Measurements from ENCODE around the gene RALA.
"Not testable (repeated sequence)": the region's sequence is repeated elsewhere in the genome, so short reads cannot be mapped to it uniquely, and the experiment has no call there.

The RALA gene

GRCh38 chr7:39650676-39651075, 27.3 kb downstream of the RALA start:
- DNase-seq, result no peak

DNA sequence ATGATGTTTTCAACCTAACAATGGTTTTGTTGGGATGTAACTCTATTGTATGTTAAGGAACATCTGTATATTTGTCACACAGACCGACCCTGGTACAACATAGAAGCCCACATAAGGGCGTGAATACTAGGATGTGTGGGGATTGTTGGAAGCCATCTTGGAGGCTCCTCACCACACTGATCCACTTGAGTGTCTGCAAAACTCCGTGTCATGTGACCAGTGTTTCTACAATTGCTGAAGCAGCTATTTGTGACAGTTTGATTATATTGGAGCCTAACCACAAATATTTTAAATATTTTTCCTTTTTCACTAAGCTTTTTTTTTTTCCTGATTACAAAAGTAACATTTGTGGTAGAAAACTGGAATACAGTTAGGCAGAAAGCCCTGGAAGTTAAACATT, 27.9 kb downstream of the RALA start:
- no peak for DNase-seq

- DNase-seq, result no peak
These were observed 33.0 kb downstream of the RALA start for GRCh38 chr7:39656415-39656814.

- DNase-seq, result no peak
These were observed 36.1 kb downstream of the RALA start for GRCh38 chr7:39659356-39660013.

DNA sequence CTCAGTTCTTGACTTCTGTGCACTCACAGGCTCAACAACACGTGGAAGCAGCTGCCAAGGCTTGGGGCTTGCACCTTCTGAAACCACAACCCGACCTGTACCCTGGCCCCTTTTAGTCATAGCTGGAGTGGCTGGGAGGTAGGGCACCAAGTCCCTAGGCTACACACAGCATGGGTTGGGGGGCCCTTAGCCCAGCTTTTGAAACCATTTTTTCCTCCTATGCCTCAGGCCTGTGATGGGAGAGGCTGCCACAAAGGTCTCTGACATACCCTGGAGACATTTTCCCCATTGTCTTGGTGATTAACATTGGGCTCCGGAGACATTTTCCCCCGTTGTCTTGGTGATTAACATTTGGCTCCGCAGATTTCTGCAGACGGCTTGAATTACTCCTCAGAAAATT, 38.6 kb downstream of the RALA start:
- DNase-seq, result no peak

DNA sequence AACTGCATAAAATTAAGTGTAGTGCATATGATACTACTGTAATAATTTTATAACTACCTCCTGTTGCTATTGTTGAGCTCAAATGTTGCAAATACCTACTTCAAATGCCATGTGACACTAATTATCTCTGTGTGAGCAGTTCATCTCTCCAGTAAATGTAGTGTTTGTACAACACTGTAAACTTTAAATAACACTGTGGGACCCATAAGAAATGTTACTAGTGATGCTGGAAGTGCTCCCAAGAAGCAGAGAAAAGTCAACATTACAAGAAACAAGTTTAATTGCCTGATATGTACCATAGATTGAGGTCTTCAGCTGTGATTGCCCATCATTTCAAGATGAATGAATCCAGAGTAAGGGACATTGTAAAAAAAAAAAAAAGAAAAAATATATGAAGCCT, 39.9 kb downstream of the RALA start:
- no peak for DNase-seq

DNA sequence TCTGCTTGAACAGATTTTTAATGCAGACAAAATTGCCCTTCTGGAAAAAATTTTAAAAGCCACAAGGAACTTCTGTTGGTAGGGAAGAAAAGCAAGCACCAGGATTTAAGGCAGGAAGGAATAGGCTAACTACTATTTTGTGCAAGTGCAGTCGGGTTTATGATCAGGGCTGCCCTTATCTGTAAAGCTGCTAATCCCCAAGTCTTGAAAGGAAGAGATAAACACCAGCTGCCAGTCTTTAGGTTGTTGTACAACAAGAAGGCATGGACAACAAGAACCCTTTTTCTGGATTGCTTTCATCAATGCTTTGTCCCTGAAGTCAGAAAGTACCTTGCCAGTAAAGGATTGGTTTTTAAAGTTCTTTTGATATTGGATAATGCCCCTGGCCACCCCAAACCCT, 40.7 kb downstream of the RALA start:
- DNase-seq, result no peak

DNA sequence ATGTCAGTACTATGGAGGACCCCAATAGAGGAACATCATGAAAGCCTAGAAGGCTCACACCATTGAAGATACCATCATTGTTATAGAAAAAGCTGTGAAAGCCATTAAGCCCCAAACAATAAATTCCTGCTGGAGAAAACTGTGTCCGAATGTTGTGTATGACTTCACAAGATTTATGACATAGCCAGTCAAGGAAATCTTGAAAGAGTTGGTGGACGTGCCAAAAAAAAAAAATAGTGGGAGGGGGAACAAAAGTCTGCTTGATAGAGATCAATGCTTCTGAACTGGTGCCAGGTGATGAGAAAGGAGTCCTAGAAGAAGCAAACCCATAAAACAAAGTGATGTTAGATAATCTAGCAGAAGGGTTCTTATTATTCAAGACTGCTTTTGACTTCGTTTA, 41.2 kb downstream of the RALA start:
- no peak for DNase-seq

GRCh38 chr7:39666562-39666961, 43.2 kb downstream of the RALA start:
- no peak for DNase-seq

- DNase-seq, result no peak
These were observed 44.1 kb downstream of the RALA start for GRCh38 chr7:39667341-39667923.

GRCh38 chr7:39668280-39668679, 44.9 kb downstream of the RALA start:
- DNase-seq, result not testable (repeated sequence)

DNA sequence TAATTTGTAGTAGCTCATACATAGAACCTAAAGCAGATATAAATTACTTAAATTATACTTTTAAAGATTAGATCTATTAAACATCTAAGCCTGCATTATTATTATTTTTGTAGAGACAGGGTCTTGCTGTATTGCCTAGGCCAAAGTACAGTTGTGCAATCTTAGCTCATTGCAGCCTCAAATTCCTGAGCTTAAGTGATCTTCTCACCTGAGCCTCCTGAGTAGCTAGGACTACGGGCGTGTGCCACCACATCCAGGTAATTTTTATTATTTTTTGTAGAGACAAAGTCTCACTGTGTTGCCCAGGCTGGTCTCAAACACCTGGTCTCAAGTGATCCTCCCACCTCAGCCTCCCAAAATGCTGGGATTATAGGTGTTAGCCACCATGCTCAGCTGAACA, 46.7 kb downstream of the RALA start:
- no peak for DNase-seq

DNA sequence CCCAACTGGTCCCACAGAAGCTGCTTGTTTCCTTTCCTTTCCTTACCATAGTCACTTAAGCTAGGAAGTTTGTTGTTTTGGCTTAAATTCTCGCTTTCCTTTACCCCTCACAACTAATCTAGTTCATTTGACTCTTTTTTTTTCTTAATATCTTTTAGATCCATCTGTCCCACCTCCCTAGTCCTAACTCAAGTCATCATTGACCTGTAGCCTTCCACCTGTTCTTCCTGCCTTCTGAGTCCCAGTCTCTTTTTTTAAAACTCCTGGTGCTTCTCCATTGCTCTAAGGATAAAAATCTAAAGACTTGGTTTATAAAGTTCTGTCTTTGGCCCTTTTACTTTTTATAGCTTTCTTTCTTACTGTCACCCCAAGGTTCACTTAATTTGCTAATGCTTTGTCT, 47.6 kb downstream of the RALA start:
- DNase-seq, result no peak

GRCh38 chr7:39672176-39672575, 48.8 kb downstream of the RALA start:
- DNase-seq, result no peak

- DNase-seq, result no peak
These were observed 50.5 kb downstream of the RALA start for GRCh38 chr7:39673868-39674267.

DNA sequence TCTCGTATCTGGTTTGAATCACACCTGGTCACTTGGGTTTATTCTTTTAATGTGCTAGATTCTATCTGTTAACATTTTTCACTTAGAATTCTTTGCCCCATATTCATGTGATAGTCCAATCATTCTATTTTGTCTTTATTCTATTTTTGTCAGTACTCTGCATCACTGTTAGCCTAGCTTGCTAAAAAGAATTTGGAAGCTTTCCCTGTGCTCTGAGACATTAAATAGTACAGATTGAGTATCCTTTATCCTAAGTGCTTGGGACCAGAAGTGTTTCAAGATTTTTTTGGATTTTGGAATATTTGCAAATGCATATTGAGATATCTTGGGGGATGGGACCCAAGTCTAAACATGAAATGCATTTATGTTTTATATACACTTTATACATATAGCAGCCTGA, 51.0 kb downstream of the RALA start:
- no peak for DNase-seq

DNA sequence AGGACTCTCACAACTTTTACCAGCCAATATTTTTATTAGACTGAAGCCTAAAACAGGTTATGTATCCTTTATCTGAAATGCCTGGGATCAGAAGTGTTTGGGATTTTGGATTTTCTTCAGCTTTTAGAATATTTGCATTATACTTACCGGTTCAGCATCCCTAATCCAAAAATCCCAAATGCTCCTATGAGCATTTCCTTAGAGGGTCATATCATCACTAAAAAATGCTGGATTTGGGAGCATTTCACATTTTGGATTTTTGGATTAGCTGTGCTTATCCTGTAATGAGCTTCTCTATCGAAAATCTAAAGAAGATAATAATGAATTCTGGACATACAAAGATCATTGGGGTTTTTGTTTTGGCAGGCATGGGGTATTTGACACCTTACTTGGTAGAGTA, 53.0 kb downstream of the RALA start:
- no peak for DNase-seq

GRCh38 chr7:39678930-39679709, 55.7 kb downstream of the RALA start:
- DNase-seq, result no peak

DNA sequence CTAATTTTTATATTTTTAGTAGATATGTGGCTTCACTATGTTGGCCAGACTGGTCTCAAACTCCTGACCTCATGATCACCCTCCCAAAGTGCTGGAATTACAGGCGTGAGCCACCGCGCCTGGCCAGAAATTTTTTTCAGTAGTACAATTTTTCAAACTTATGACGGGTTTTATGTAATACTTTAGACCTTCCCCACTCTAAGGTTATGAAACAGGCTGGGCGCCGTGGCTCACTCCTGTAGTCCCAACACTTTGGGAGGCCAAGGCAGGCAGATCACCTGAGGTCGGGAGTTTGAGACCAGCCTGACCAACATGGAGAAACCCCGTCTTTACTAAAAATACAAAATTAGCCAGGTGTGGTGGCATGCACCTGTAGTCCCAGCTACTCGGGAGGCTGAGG, 56.5 kb downstream of the RALA start:
- DNase-seq, result not testable (repeated sequence)

DNA sequence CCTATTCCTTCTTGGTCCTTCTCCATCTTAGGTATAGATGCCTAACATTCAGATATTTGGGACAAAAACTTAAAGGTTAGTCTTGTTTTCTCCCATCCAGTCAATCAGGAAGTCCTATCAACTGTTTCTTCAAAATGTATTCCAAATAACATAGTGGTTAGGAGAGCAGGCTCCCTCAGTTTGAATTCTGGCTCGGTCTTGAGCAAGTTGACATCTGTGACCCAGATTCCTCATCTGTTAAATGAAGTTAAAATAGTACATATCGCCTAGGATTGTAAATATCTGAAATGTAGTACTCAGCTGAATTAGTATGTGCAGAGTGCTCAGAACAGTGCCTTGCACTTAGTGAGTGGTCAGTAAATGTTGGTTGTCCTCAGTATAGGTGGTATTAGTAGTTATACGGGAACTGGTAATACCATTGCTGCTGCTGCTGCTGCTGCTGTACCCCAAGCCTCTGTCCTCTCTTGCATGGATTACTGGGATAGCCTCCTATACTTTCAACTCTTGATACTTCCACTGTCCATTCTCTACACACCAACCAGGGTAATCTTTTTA, 58.6 kb downstream of the RALA start:
- no peak for DNase-seq

GRCh38 chr7:39683216-39683845, 60.0 kb downstream of the RALA start:
- DNase-seq, result no peak

DNA sequence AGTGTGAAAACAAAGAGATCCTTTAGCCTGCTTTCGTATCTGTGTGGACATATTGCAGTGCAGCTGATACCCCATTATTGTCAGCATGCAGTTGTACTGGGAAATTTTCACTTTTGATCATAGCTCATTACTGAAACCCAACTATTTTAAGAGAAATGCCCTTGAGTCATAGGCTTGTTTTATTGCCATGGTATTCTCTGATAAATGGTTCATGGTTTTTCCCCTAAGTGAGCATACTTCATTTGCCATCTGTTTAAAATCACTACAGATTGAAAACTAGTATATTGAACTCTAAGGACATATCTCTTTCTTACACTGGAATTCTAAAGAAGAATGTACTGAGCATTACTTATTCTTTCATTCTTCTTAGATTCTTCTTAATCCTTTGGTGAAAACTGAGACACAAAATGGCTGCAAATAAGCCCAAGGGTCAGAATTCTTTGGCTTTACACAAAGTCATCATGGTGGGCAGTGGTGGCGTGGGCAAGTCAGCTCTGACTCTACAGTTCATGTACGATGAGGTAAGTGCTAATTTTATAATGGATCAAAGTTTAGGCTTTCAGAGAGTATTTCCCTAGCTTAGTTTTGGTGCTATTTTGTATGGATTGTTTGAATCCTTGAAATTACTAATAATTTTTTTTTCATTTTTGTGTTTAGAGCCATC, 63.0 kb downstream of the RALA start:
- DNase-seq, result no peak
